ENCODE data around the gene GUCY1A1. TPM values are rescaled to one million over a fixed set of nuclear protein-coding genes. Genes with fewer than 3 reads are reported as not detected.

Gene GUCY1A1
- total and polyA plus RNA-seq, 3 experiments from 2014 or later = not detected

- Histone ChIP-seq H3K4me1 (ENCODE audit: insufficient read depth, low read length) (no peaks in the 10 kb centered on the region), H3K36me3 (ENCODE audit: insufficient read depth, low read length) (no peaks in the 10 kb centered on the region), H3K27me3 (ENCODE audit: insufficient read depth, low read length, poor library complexity, severe bottlenecking) (no peaks in the 10 kb centered on the region), H3K4me3 (ENCODE audit: low read length) (no peak overlapping the region), H3K27ac (ENCODE audit: low read depth, low read length) (no peak overlapping the region), H3K9me3 (ENCODE audit: low read length) (no peaks in the 10 kb centered on the region)
- Mint-ChIP-seq H3K9me3 (peaks cover 0 to 2% (median 0%) of the 10 kb centered on the region in 5 donors), H3K27me3 (peaks cover 0 to 4% of the 10 kb centered on the region in 2 donors), H3K27ac (no peak overlapping the region), H3K36me3 (no peaks in the 10 kb centered on the region), H3K4me3 (no peak overlapping the region), H3K4me1 (no peaks in the 10 kb centered on the region)
- DNase-seq = no peak
- ChIA-PET POLR2A (no interaction called here), CTCF (no interaction called here)
Observed at GRCh38 chr4:155678011-155678410, 11.4 kb downstream of the GUCY1A1 start.

GRCh38 chr4:155679343-155679742, 12.7 kb downstream of the GUCY1A1 start:
- Histone ChIP-seq H3K4me3 (ENCODE audit: low read length) (no peak overlapping the region), H3K4me1 (ENCODE audit: insufficient read depth, low read length) (no peaks in the 10 kb centered on the region), H3K9me3 (ENCODE audit: low read length) (no peaks in the 10 kb centered on the region), H3K27me3 (ENCODE audit: insufficient read depth, low read length, poor library complexity, severe bottlenecking) (no peaks in the 10 kb centered on the region), H3K36me3 (ENCODE audit: insufficient read depth, low read length) (no peaks in the 10 kb centered on the region), H3K27ac (ENCODE audit: low read depth, low read length) (no peak overlapping the region)
- Mint-ChIP-seq H3K27ac (no peak overlapping the region), H3K4me1 (no peaks in the 10 kb centered on the region), H3K27me3 (peaks cover 0 to 4% of the 10 kb centered on the region in 2 donors), H3K4me3 (no peak overlapping the region), H3K36me3 (no peaks in the 10 kb centered on the region), H3K9me3 (peaks cover 0 to 2% (median 0%) of the 10 kb centered on the region in 5 donors)
- ChIA-PET POLR2A (no interaction called here), CTCF (no interaction called here)
- no peak for DNase-seq

GRCh38 chr4:155681886-155682285, 15.2 kb downstream of the GUCY1A1 start:
- Mint-ChIP-seq H3K4me1 (no peaks in the 10 kb centered on the region), H3K27me3 (peaks cover 0 to 3% of the 10 kb centered on the region in 2 donors), H3K9me3 (peaks cover 0 to 2% (median 0%) of the 10 kb centered on the region in 5 donors), H3K4me3 (no peak overlapping the region), H3K27ac (no peak overlapping the region), H3K36me3 (peaks cover 0 to 2% (median 0%) of the 10 kb centered on the region in 3 donors)
- no peaks in the 10 kb centered on the region for H3K9me3 ChIP-seq (ENCODE audit: low read length)
- DNase-seq = no peak
- no peak overlapping the region for H3K27ac ChIP-seq (ENCODE audit: low read depth, low read length)
- CTCF ChIA-PET = no interaction called here
- no peak overlapping the region for H3K4me3 ChIP-seq (ENCODE audit: low read length)
- POLR2A ChIA-PET = no interaction called here
- H3K27me3 ChIP-seq (ENCODE audit: insufficient read depth, low read length, poor library complexity, severe bottlenecking) = no peaks in the 10 kb centered on the region
- no peaks in the 10 kb centered on the region for H3K4me1 ChIP-seq (ENCODE audit: insufficient read depth, low read length)
- no peaks in the 10 kb centered on the region for H3K36me3 ChIP-seq (ENCODE audit: insufficient read depth, low read length)

GRCh38 chr4:155684423-155684822, 17.8 kb downstream of the GUCY1A1 start:
- POLR2A ChIA-PET = no interaction called here
- Histone ChIP-seq H3K36me3 (ENCODE audit: insufficient read depth, low read length) (no peaks in the 10 kb centered on the region), H3K9me3 (ENCODE audit: low read length) (no peaks in the 10 kb centered on the region), H3K4me1 (ENCODE audit: insufficient read depth, low read length) (no peaks in the 10 kb centered on the region), H3K4me3 (ENCODE audit: low read length) (no peak overlapping the region), H3K27me3 (ENCODE audit: insufficient read depth, low read length, poor library complexity, severe bottlenecking) (no peaks in the 10 kb centered on the region), H3K27ac (ENCODE audit: low read depth, low read length) (no peak overlapping the region)
- Mint-ChIP-seq H3K4me3 (no peak overlapping the region), H3K36me3 (peaks cover 0 to 2% (median 0%) of the 10 kb centered on the region in 3 donors), H3K27ac (no peak overlapping the region), H3K27me3 (peaks cover 0 to 3% of the 10 kb centered on the region in 2 donors), H3K4me1 (no peaks in the 10 kb centered on the region), H3K9me3 (peaks cover 0 to 2% (median 0%) of the 10 kb centered on the region in 5 donors)
- no peak for DNase-seq
- CTCF ChIA-PET = no interaction called here

- H3K27me3 ChIP-seq (ENCODE audit: insufficient read depth, low read length, poor library complexity, severe bottlenecking) = no peaks in the 10 kb centered on the region
- no peak overlapping the region for H3K4me3 ChIP-seq (ENCODE audit: low read length)
- Mint-ChIP-seq H3K27ac (no peak overlapping the region), H3K9me3 (peaks cover 0 to 2% (median 0%) of the 10 kb centered on the region in 5 donors), H3K36me3 (peaks cover 0 to 2% (median 0%) of the 10 kb centered on the region in 3 donors), H3K4me1 (no peaks in the 10 kb centered on the region), H3K27me3 (peaks cover 0 to 2% of the 10 kb centered on the region in 2 donors), H3K4me3 (no peak overlapping the region)
- H3K9me3 ChIP-seq (ENCODE audit: low read length) = no peaks in the 10 kb centered on the region
- H3K36me3 ChIP-seq (ENCODE audit: insufficient read depth, low read length) = no peaks in the 10 kb centered on the region
- DNase-seq = no peak
- no peaks in the 10 kb centered on the region for H3K4me1 ChIP-seq (ENCODE audit: insufficient read depth, low read length)
- CTCF ChIA-PET = interaction anchor here (1.2 kb wide), 1 partner anchor 101 kb away, joined by 3 read pairs; no protein-coding TSS in a partner anchor
- POLR2A ChIA-PET = no interaction called here
- H3K27ac ChIP-seq (ENCODE audit: low read depth, low read length) = no peak overlapping the region
Observed at GRCh38 chr4:155684892-155685541, 18.4 kb downstream of the GUCY1A1 start.

GRCh38 chr4:155687380-155687982, 20.8 kb downstream of the GUCY1A1 start:
- H3K27ac ChIP-seq (ENCODE audit: low read depth, low read length) = no peak overlapping the region
- no peaks in the 10 kb centered on the region for H3K27me3 ChIP-seq (ENCODE audit: insufficient read depth, low read length, poor library complexity, severe bottlenecking)
- no peak for DNase-seq
- no peaks in the 10 kb centered on the region for H3K36me3 ChIP-seq (ENCODE audit: insufficient read depth, low read length)
- no peaks in the 10 kb centered on the region for H3K9me3 ChIP-seq (ENCODE audit: low read length)
- Mint-ChIP-seq H3K27ac (no peak overlapping the region), H3K4me3 (no peak overlapping the region), H3K4me1 (no peaks in the 10 kb centered on the region), H3K36me3 (peaks cover 0 to 2% (median 0%) of the 10 kb centered on the region in 3 donors), H3K27me3 (peaks cover 0 to 2% of the 10 kb centered on the region in 2 donors), H3K9me3 (no peaks in the 10 kb centered on the region)
- POLR2A ChIA-PET = no interaction called here
- no peaks in the 10 kb centered on the region for H3K4me1 ChIP-seq (ENCODE audit: insufficient read depth, low read length)
- CTCF ChIA-PET = no interaction called here
- no peak overlapping the region for H3K4me3 ChIP-seq (ENCODE audit: low read length)

- Histone ChIP-seq H3K27ac (ENCODE audit: low read depth, low read length) (no peak overlapping the region), H3K4me1 (ENCODE audit: insufficient read depth, low read length) (no peaks in the 10 kb centered on the region), H3K36me3 (ENCODE audit: insufficient read depth, low read length) (no peaks in the 10 kb centered on the region), H3K27me3 (ENCODE audit: insufficient read depth, low read length, poor library complexity, severe bottlenecking) (no peaks in the 10 kb centered on the region), H3K4me3 (ENCODE audit: low read length) (no peak overlapping the region), H3K9me3 (ENCODE audit: low read length) (no peaks in the 10 kb centered on the region)
- Mint-ChIP-seq H3K27me3 (peaks cover 0 to 2% of the 10 kb centered on the region in 2 donors), H3K4me3 (no peak overlapping the region), H3K36me3 (peaks cover 0 to 2% (median 0%) of the 10 kb centered on the region in 3 donors), H3K9me3 (no peaks in the 10 kb centered on the region), H3K27ac (no peak overlapping the region), H3K4me1 (no peaks in the 10 kb centered on the region)
- POLR2A ChIA-PET = no interaction called here
- DNase-seq = no peak
- CTCF ChIA-PET = no interaction called here
Observed at GRCh38 chr4:155688211-155688610, 21.6 kb downstream of the GUCY1A1 start.

GRCh38 chr4:155688860-155689259, 22.2 kb downstream of the GUCY1A1 start:
- Mint-ChIP-seq H3K4me1 (no peaks in the 10 kb centered on the region), H3K36me3 (peaks cover 0 to 2% (median 0%) of the 10 kb centered on the region in 3 donors), H3K27me3 (peaks cover 0 to 3% of the 10 kb centered on the region in 2 donors), H3K27ac (no peak overlapping the region), H3K9me3 (no peaks in the 10 kb centered on the region), H3K4me3 (no peak overlapping the region)
- Histone ChIP-seq H3K27ac (ENCODE audit: low read depth, low read length) (no peak overlapping the region), H3K27me3 (ENCODE audit: insufficient read depth, low read length, poor library complexity, severe bottlenecking) (no peaks in the 10 kb centered on the region), H3K4me1 (ENCODE audit: insufficient read depth, low read length) (no peaks in the 10 kb centered on the region), H3K36me3 (ENCODE audit: insufficient read depth, low read length) (no peaks in the 10 kb centered on the region), H3K4me3 (ENCODE audit: low read length) (no peak overlapping the region), H3K9me3 (ENCODE audit: low read length) (no peaks in the 10 kb centered on the region)
- no peak for DNase-seq
- POLR2A ChIA-PET = no interaction called here
- CTCF ChIA-PET = no interaction called here
